Nephron progenitor cell (in vitro differentiated cells): ENCODE results near the gene SMIM41.
A peak's percentile ranks its signal among the peaks of the same experiment; 100 is the strongest.

Experiments
- DNase-seq: peaks from one replicate; pipeline ENCODE4 v3.0.0; 2021
- H3K27ac Mint-ChIP-seq: 2 replicates; pipeline ENCODE4 v1.8.0; 2021; ENCODE audit warnings: mild to moderate bottlenecking, moderate library complexity, mixed read lengths
- H3K27me3 Mint-ChIP-seq: 2 replicates; pipeline ENCODE4 v1.8.0; 2021; ENCODE audit warnings: mild to moderate bottlenecking, low read depth, mixed read lengths; ENCODE audit not compliant: poor library complexity
- H3K36me3 Mint-ChIP-seq: 2 replicates; pipeline ENCODE4 v1.8.0; 2021; ENCODE audit warnings: low read depth, mixed read lengths
- H3K4me1 Mint-ChIP-seq: 2 replicates; pipeline ENCODE4 v1.8.0; 2021; ENCODE audit warnings: mixed read lengths
- H3K4me3 Mint-ChIP-seq: 2 replicates; pipeline ENCODE4 v1.8.0; 2021; ENCODE audit warnings: mild to moderate bottlenecking, moderate library complexity, mixed read lengths
- H3K9me3 Mint-ChIP-seq: 2 replicates; pipeline ENCODE4 v1.8.0; 2021; ENCODE audit warnings: mild to moderate bottlenecking, moderate library complexity, mixed read lengths
- CTCF ChIP-seq: fragments of 200-600 bp; sonication (generic); IDR thresholded peaks from 2 replicates; pipeline ENCODE4 v1.5.0; 2021; ENCODE audit warnings: antibody characterized with exemption

SMIM41 gene

GRCh38 chr12:52130711-52131110 is 51.2 kb downstream of the SMIM41 start:
- no peak overlapping the region for H3K27ac Mint-ChIP-seq
- peaks cover 14% of the 10 kb centered on the region for H3K27me3 Mint-ChIP-seq
- no peak overlapping the region for H3K4me3 Mint-ChIP-seq
- H3K9me3 Mint-ChIP-seq: no peaks in the 10 kb centered on the region
- peaks cover 19% of the 10 kb centered on the region for H3K4me1 Mint-ChIP-seq
- TF ChIP-seq CTCF: no peak
- DNase-seq: no peak
- H3K36me3 Mint-ChIP-seq: no peaks in the 10 kb centered on the region

- no peaks in the 10 kb centered on the region for H3K36me3 Mint-ChIP-seq
- H3K27me3 Mint-ChIP-seq: peaks cover 16% of the 10 kb centered on the region
- no peak overlapping the region for H3K27ac Mint-ChIP-seq
- no peaks in the 10 kb centered on the region for H3K9me3 Mint-ChIP-seq
- H3K4me1 Mint-ChIP-seq: no peaks in the 10 kb centered on the region
- no peak for TF ChIP-seq CTCF
- no peak for DNase-seq
- H3K4me3 Mint-ChIP-seq: no peak overlapping the region
These were observed 53.3 kb downstream of the SMIM41 start for GRCh38 chr12:52132754-52133161.

- no peaks in the 10 kb centered on the region for H3K36me3 Mint-ChIP-seq
- DNase-seq: no peak
- TF ChIP-seq CTCF: no peak
These were observed 58.2 kb downstream of the SMIM41 start for GRCh38 chr12:52137746-52138145.

GRCh38 chr12:52139147-52139546 is 59.6 kb downstream of the SMIM41 start:
- no peaks in the 10 kb centered on the region for H3K36me3 Mint-ChIP-seq
- TF ChIP-seq CTCF: no peak
- peaks cover 36% of the 10 kb centered on the region for H3K4me1 Mint-ChIP-seq
- no peak overlapping the region for H3K4me3 Mint-ChIP-seq
- H3K27me3 Mint-ChIP-seq: peaks cover 12% of the 10 kb centered on the region
- H3K27ac Mint-ChIP-seq: no peak overlapping the region
- no peak for DNase-seq
- no peaks in the 10 kb centered on the region for H3K9me3 Mint-ChIP-seq

More at GRCh38 chr12:52137746-52138145, 58.2 kb downstream of the SMIM41 start:
- Mint-ChIP-seq H3K27ac (no peak overlapping the region), H3K4me1 (peaks cover 24% of the 10 kb centered on the region), H3K4me3 (no peak overlapping the region), H3K27me3 (peaks cover 16% of the 10 kb centered on the region), H3K9me3 (no peaks in the 10 kb centered on the region)

GRCh38 chr12:52139579-52140062 is 60.1 kb downstream of the SMIM41 start:
- no peaks in the 10 kb centered on the region for H3K9me3 Mint-ChIP-seq
- no peak overlapping the region for H3K27ac Mint-ChIP-seq
- peaks cover 12% of the 10 kb centered on the region for H3K27me3 Mint-ChIP-seq
- peak; percentile 55 for DNase-seq
- H3K4me3 Mint-ChIP-seq: no peak overlapping the region
- H3K36me3 Mint-ChIP-seq: no peaks in the 10 kb centered on the region
- peaks cover 39% of the 10 kb centered on the region for H3K4me1 Mint-ChIP-seq
- peak; percentile 75 for TF ChIP-seq CTCF

GRCh38 chr12:52141306-52141705 is 61.8 kb downstream of the SMIM41 start:
- H3K27ac Mint-ChIP-seq: peak overlapping the region; percentile 8
- TF ChIP-seq CTCF: peak; percentile 14
- H3K9me3 Mint-ChIP-seq: no peaks in the 10 kb centered on the region
- H3K27me3 Mint-ChIP-seq: peaks cover 9% of the 10 kb centered on the region
- DNase-seq: no peak
- no peak overlapping the region for H3K4me3 Mint-ChIP-seq
- H3K36me3 Mint-ChIP-seq: no peaks in the 10 kb centered on the region
- H3K4me1 Mint-ChIP-seq: peaks cover 48% of the 10 kb centered on the region
